WTC11 (cell line): ENCODE data around the gene MAMDC2. TPM values are rescaled to one million over a fixed set of nuclear protein-coding genes. Genes with fewer than 3 reads are reported as not detected.

Experiments
- ATAC-seq: fragments of 200-7000 bp; cut with Tn5 transposase; 2 replicates; pipeline ENCODE4 v1.10.0; 2021; ENCODE audit warnings: mild to moderate bottlenecking, moderate library complexity
- CTCF ChIA-PET: fragments of 300-600 bp; sonication (Branson Sonifier 250); formaldehyde crosslinking; loops from one replicate; lab custom pipeline; 2021; ENCODE audit warnings: antibody characterized with exemption; lab: Charles Lee
- POLR2A ChIA-PET: fragments of 350-600 bp; sonication (Branson Sonifier 250); formaldehyde crosslinking; loops from one replicate; lab custom pipeline; 2021; ENCODE audit warnings: antibody characterized with exemption; lab: Charles Lee
- DNase-seq: peaks from one replicate; pipeline ENCODE4 v3.0.0; 2021; ENCODE audit warnings: low spot score
- H3K27ac Mint-ChIP-seq: 2 replicates; pipeline ENCODE4 v1.8.0; 2021; ENCODE audit warnings: mixed read lengths
- H3K27me3 Mint-ChIP-seq: 2 replicates; pipeline ENCODE4 v1.8.0; 2021; ENCODE audit warnings: low read depth, mild to moderate bottlenecking, moderate library complexity, mixed read lengths
- H3K36me3 Mint-ChIP-seq: 2 replicates; pipeline ENCODE4 v1.8.0; 2021; ENCODE audit warnings: mixed read lengths
- H3K4me1 Mint-ChIP-seq: 2 replicates; pipeline ENCODE4 v1.8.0; 2022; ENCODE audit warnings: mixed read lengths
- H3K4me3 Mint-ChIP-seq: 2 replicates; pipeline ENCODE4 v1.8.0; 2021; ENCODE audit warnings: mild to moderate bottlenecking, moderate library complexity, mixed read lengths
- H3K9me3 Mint-ChIP-seq: 2 replicates; pipeline ENCODE4 v1.8.0; 2021; ENCODE audit warnings: mixed read lengths
- ATF1 ChIP-seq: sonication (generic); formaldehyde crosslinking; IDR thresholded peaks from 2 replicates; pipeline ENCODE4 v1.8.1; 2023; ENCODE audit warnings: mild to moderate bottlenecking, moderate library complexity, missing genetic modification reagents
- ATF6 ChIP-seq: sonication (generic); formaldehyde crosslinking; IDR thresholded peaks from 2 replicates; pipeline ENCODE4 v1.8.1; 2023; ENCODE audit warnings: mild to moderate bottlenecking, missing genetic modification reagents
- E2F5 ChIP-seq: sonication (generic); formaldehyde crosslinking; IDR thresholded peaks from 2 replicates; pipeline ENCODE4 v1.8.1; 2022; ENCODE audit warnings: mild to moderate bottlenecking, moderate library complexity, missing genetic modification reagents
- EMX1 ChIP-seq: fragments of 250-450 bp; sonication (Bioruptor Pico); IDR thresholded peaks from 2 replicates; pipeline ENCODE4 v1.8.0; 2021; ENCODE audit warnings: mild to moderate bottlenecking
- ERG ChIP-seq: fragments of 250-450 bp; sonication (Bioruptor Pico); IDR thresholded peaks from 2 replicates; pipeline ENCODE4 v1.8.0; 2021; ENCODE audit warnings: mild to moderate bottlenecking
- FOXP1 ChIP-seq: sonication (generic); formaldehyde crosslinking; IDR thresholded peaks from 2 replicates; pipeline ENCODE4 v1.8.0; 2022; ENCODE audit warnings: missing genetic modification reagents, mild to moderate bottlenecking, moderate library complexity, borderline replicate concordance
- GABPB1 ChIP-seq: sonication (generic); formaldehyde crosslinking; IDR thresholded peaks from 2 replicates; pipeline ENCODE4 v1.8.1; 2023; ENCODE audit warnings: mild to moderate bottlenecking, missing genetic modification reagents
- IRF2 ChIP-seq: sonication (generic); formaldehyde crosslinking; IDR thresholded peaks from 2 replicates; pipeline ENCODE4 v1.8.0; 2022; ENCODE audit warnings: low read depth, missing genetic modification reagents, borderline replicate concordance
- JAZF1 ChIP-seq: fragments of 250-450 bp; sonication (Bioruptor Pico); IDR thresholded peaks from 2 replicates; pipeline ENCODE4 v1.9.0; 2021; ENCODE audit warnings: moderate library complexity, mild to moderate bottlenecking, inconsistent platforms
- NFE2L1 ChIP-seq: sonication (generic); formaldehyde crosslinking; IDR thresholded peaks from 2 replicates; pipeline ENCODE4 v1.8.1; 2023; ENCODE audit warnings: missing genetic modification reagents
- NR2C2 ChIP-seq: sonication (generic); formaldehyde crosslinking; IDR thresholded peaks from 2 replicates; pipeline ENCODE4 v1.8.0; 2022; ENCODE audit warnings: mild to moderate bottlenecking, missing genetic modification reagents
- NR3C1 ChIP-seq: sonication (generic); formaldehyde crosslinking; conservative IDR thresholded peaks from 2 replicates; pipeline ENCODE4 v1.8.1; 2023; ENCODE audit warnings: low read depth, mild to moderate bottlenecking, missing genetic modification reagents
- RELA ChIP-seq: sonication (generic); formaldehyde crosslinking; IDR thresholded peaks from 2 replicates; pipeline ENCODE4 v1.8.1; 2022; ENCODE audit warnings: missing genetic modification reagents, mild to moderate bottlenecking, borderline replicate concordance
- SOX15 ChIP-seq: fragments of 250-450 bp; sonication (Bioruptor Pico); IDR thresholded peaks from 2 replicates; pipeline ENCODE4 v1.9.0; 2021; ENCODE audit warnings: mild to moderate bottlenecking
- TEAD1 ChIP-seq: sonication (generic); formaldehyde crosslinking; IDR thresholded peaks from 2 replicates; pipeline ENCODE4 v1.8.0; 2022; ENCODE audit warnings: mild to moderate bottlenecking, missing genetic modification reagents
- ZNF121 ChIP-seq: sonication (generic); formaldehyde crosslinking; IDR thresholded peaks from 2 replicates; pipeline ENCODE4 v1.8.0; 2023; ENCODE audit warnings: missing genetic modification reagents
- ZNF138 ChIP-seq: sonication (generic); formaldehyde crosslinking; conservative IDR thresholded peaks from 2 replicates; pipeline ENCODE4 v1.8.1; 2022; ENCODE audit warnings: mild to moderate bottlenecking, moderate library complexity, missing genetic modification reagents
- ZNF219 ChIP-seq: sonication (generic); formaldehyde crosslinking; IDR thresholded peaks from 2 replicates; pipeline ENCODE4 v1.8.0; 2023; ENCODE audit warnings: missing genetic modification reagents, mild to moderate bottlenecking, borderline replicate concordance
- ZNF232 ChIP-seq: sonication (generic); formaldehyde crosslinking; IDR thresholded peaks from 2 replicates; pipeline ENCODE4 v1.8.0; 2022; ENCODE audit warnings: mild to moderate bottlenecking, missing genetic modification reagents
- ZNF396 ChIP-seq: fragments of 250-450 bp; sonication (Bioruptor Pico); IDR thresholded peaks from 2 replicates; pipeline ENCODE4 v1.8.0; 2021; ENCODE audit warnings: mild to moderate bottlenecking, moderate library complexity, borderline replicate concordance
- ZNF425 ChIP-seq: fragments of 250-450 bp; sonication (Bioruptor Pico); conservative IDR thresholded peaks from 2 replicates; pipeline ENCODE4 v1.9.0; 2021; ENCODE audit warnings: mild to moderate bottlenecking
- total RNA-seq: library from RNA; stranded (reverse); gene quantifications from 3 replicates; pipeline ENCODE4 v1.2.3, GENCODE V29; 2021
- TF ChIP-seq, protein P1 (sequence below): sonication (generic); formaldehyde crosslinking; IDR thresholded peaks from 2 replicates; pipeline ENCODE4 v1.8.1; 2022; ENCODE audit warnings: missing genetic modification reagents, borderline replicate concordance
- TF ChIP-seq, protein P2 (sequence below): sonication (generic); formaldehyde crosslinking; IDR thresholded peaks from 2 replicates; pipeline ENCODE4 v1.8.1; 2023; ENCODE audit warnings: mild to moderate bottlenecking, missing genetic modification reagents, moderate library complexity
- TF ChIP-seq, protein P3 (sequence below): sonication (generic); formaldehyde crosslinking; IDR thresholded peaks from 2 replicates; pipeline ENCODE4 v1.8.1; 2022; ENCODE audit warnings: low read depth, mild to moderate bottlenecking, moderate library complexity, missing genetic modification reagents, borderline replicate concordance
- TF ChIP-seq, protein P4 (sequence below): sonication (generic); formaldehyde crosslinking; IDR thresholded peaks from 2 replicates; pipeline ENCODE4 v1.8.1; 2023; ENCODE audit warnings: mild to moderate bottlenecking, moderate library complexity, missing genetic modification reagents

Gene MAMDC2
- total RNA-seq, 1 experiment from 2014 or later, result 6.0 TPM

DNA sequence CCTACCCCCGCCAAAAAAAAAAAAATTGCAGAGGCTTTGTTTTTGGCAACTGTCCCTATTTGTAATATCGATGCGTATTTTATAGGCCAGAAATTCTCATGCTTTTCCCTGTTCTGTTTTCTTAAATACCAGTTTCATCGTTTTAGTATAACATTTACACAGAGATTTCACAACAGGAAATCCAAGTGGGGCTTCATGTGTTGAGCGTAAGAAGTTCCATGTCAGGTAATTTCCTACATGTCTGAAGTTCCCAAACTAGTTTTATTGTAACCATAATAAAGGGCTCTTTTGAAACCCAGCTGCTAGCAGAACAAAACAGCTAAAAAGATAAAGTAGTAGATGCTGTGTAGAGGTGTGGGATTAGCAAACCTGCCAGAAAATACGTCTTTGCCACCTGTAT, 219.3 kb downstream of the MAMDC2 start:
- peaks cover 34% of the 10 kb centered on the region for H3K4me1 Mint-ChIP-seq
- H3K4me3 Mint-ChIP-seq, result no peak overlapping the region
- ChIA-PET CTCF (interaction anchor here (0.6 kb wide), 1 partner anchor 529 kb away, joined by 3 read pairs; no protein-coding TSS in a partner anchor), POLR2A (interaction anchor here (0.6 kb wide), 1 partner anchor 1611 kb away, joined by 3 read pairs; no protein-coding TSS in a partner anchor)
- ATAC-seq (no peak), DNase-seq (no peak)
- H3K9me3 Mint-ChIP-seq, result no peaks in the 10 kb centered on the region
- no peak overlapping the region for H3K27ac Mint-ChIP-seq
- no peaks in the 10 kb centered on the region for H3K27me3 Mint-ChIP-seq
- peaks cover 44% of the 10 kb centered on the region for H3K36me3 Mint-ChIP-seq
- TF ChIP-seq JAZF1 (no peak), FOXP1 (CRISPR knock-in tag) (no peak), NR2C2 (no peak), SOX15 (CRISPR knock-in tag) (no peak), EMX1 (no peak), ZNF232 (CRISPR knock-in tag) (no peak), ATF6 (CRISPR knock-in tag) (no peak)

GRCh38 chr9:70263421-70263820, 219.8 kb downstream of the MAMDC2 start:
- no peak for ATAC-seq
- TF ChIP-seq GABPB1 (no peak), NFE2L1 (CRISPR knock-in tag) (no peak), RELA (CRISPR knock-in tag) (no peak), IRF2 (CRISPR knock-in tag) (no peak), NR3C1 (no peak), E2F5 (CRISPR knock-in tag) (no peak), ZNF219 (CRISPR knock-in tag) (no peak), ZNF425 (no peak), ZNF396 (CRISPR knock-in tag) (no peak), FOXP1 (CRISPR knock-in tag) (no peak), ERG (CRISPR knock-in tag) (no peak), ZNF138 (CRISPR knock-in tag) (no peak), TEAD1 (CRISPR knock-in tag) (no peak), ATF1 (no peak), ZNF121 (no peak)
- TF ChIP-seq, protein P1, sequence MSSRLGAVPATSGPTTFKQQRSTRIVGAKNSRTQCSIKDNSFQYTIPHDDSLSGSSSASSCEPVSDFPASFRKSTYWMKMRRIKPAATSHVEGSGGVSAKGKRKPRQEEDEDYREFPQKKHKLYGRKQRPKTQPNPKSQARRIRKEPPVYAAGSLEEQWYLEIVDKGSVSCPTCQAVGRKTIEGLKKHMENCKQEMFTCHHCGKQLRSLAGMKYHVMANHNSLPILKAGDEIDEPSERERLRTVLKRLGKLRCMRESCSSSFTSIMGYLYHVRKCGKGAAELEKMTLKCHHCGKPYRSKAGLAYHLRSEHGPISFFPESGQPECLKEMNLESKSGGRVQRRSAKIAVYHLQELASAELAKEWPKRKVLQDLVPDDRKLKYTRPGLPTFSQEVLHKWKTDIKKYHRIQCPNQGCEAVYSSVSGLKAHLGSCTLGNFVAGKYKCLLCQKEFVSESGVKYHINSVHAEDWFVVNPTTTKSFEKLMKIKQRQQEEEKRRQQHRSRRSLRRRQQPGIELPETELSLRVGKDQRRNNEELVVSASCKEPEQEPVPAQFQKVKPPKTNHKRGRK (CRISPR knock-in tag), result no peak
- TF ChIP-seq, protein P2, sequence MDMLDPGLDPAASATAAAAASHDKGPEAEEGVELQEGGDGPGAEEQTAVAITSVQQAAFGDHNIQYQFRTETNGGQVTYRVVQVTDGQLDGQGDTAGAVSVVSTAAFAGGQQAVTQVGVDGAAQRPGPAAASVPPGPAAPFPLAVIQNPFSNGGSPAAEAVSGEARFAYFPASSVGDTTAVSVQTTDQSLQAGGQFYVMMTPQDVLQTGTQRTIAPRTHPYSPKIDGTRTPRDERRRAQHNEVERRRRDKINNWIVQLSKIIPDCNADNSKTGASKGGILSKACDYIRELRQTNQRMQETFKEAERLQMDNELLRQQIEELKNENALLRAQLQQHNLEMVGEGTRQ, result no peak
- TF ChIP-seq, protein P3, sequence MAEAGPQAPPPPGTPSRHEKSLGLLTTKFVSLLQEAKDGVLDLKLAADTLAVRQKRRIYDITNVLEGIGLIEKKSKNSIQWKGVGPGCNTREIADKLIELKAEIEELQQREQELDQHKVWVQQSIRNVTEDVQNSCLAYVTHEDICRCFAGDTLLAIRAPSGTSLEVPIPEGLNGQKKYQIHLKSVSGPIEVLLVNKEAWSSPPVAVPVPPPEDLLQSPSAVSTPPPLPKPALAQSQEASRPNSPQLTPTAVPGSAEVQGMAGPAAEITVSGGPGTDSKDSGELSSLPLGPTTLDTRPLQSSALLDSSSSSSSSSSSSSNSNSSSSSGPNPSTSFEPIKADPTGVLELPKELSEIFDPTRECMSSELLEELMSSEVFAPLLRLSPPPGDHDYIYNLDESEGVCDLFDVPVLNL (CRISPR knock-in tag), result no peak
- TF ChIP-seq, protein P4, sequence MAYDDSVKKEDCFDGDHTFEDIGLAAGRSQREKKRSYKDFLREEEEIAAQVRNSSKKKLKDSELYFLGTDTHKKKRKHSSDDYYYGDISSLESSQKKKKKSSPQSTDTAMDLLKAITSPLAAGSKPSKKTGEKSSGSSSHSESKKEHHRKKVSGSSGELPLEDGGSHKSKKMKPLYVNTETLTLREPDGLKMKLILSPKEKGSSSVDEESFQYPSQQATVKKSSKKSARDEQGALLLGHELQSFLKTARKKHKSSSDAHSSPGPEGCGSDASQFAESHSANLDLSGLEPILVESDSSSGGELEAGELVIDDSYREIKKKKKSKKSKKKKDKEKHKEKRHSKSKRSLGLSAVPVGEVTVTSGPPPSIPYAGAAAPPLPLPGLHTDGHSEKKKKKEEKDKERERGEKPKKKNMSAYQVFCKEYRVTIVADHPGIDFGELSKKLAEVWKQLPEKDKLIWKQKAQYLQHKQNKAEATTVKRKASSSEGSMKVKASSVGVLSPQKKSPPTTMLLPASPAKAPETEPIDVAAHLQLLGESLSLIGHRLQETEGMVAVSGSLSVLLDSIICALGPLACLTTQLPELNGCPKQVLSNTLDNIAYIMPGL (CRISPR knock-in tag), result no peak

More at GRCh38 chr9:70263421-70263820, 219.8 kb downstream of the MAMDC2 start:
- no peak overlapping the region for H3K4me3 Mint-ChIP-seq
- CTCF ChIA-PET, result interaction anchor here (0.6 kb wide), 1 partner anchor 530 kb away, joined by 3 read pairs; no protein-coding TSS in a partner anchor
- H3K4me1 Mint-ChIP-seq, result peaks cover 30% of the 10 kb centered on the region
- no peak for DNase-seq
- POLR2A ChIA-PET, result no interaction called here
- no peaks in the 10 kb centered on the region for H3K9me3 Mint-ChIP-seq
- H3K27me3 Mint-ChIP-seq, result no peaks in the 10 kb centered on the region
- peaks cover 44% of the 10 kb centered on the region for H3K36me3 Mint-ChIP-seq
- no peak overlapping the region for H3K27ac Mint-ChIP-seq
